Measurements from ENCODE around the gene EML4.

Gene EML4

GRCh38 chr2:42298996-42299754 is 130.0 kb downstream of the EML4 start:
- Mint-ChIP-seq H3K9me3 (no peaks in the 10 kb centered on the region), H3K4me3 (no peak overlapping the region), H3K27ac (no peak overlapping the region)

GRCh38 chr2:42300527-42300926 is 131.4 kb downstream of the EML4 start:
- no peaks in the 10 kb centered on the region for H3K27me3 Mint-ChIP-seq (ENCODE audit: low read depth, poor library complexity)
- TF ChIP-seq CTCF (IDR thresholded peaks at IDR 0.05) = no peak
- H3K36me3 Mint-ChIP-seq (ENCODE audit: low read depth) = peaks cover 56% of the 10 kb centered on the region
- H3K9me3 Mint-ChIP-seq = no peaks in the 10 kb centered on the region
- H3K4me1 Mint-ChIP-seq = no peaks in the 10 kb centered on the region
- H3K27ac Mint-ChIP-seq = no peak overlapping the region
- no peak overlapping the region for H3K4me3 Mint-ChIP-seq
- no peak for DNase-seq

More at GRCh38 chr2:42298996-42299754, 130.0 kb downstream of the EML4 start:
- DNase-seq = no peak
- H3K27me3 Mint-ChIP-seq (ENCODE audit: low read depth, poor library complexity) = no peaks in the 10 kb centered on the region
- no peak for TF ChIP-seq CTCF (IDR thresholded peaks at IDR 0.05)
- H3K36me3 Mint-ChIP-seq (ENCODE audit: low read depth) = peaks cover 55% of the 10 kb centered on the region
- no peaks in the 10 kb centered on the region for H3K4me1 Mint-ChIP-seq

GRCh38 chr2:42303252-42303651 is 134.1 kb downstream of the EML4 start:
- Mint-ChIP-seq H3K27me3 (ENCODE audit: low read depth, poor library complexity) (no peaks in the 10 kb centered on the region), H3K4me1 (no peaks in the 10 kb centered on the region), H3K27ac (no peak overlapping the region), H3K4me3 (no peak overlapping the region), H3K36me3 (ENCODE audit: low read depth) (peaks cover 59% of the 10 kb centered on the region), H3K9me3 (no peaks in the 10 kb centered on the region)
- TF ChIP-seq CTCF (IDR thresholded peaks at IDR 0.05) = no peak
- DNase-seq = no peak

GRCh38 chr2:42304059-42304713 is 135.0 kb downstream of the EML4 start:
- Mint-ChIP-seq H3K4me3 (no peak overlapping the region), H3K27me3 (ENCODE audit: low read depth, poor library complexity) (no peaks in the 10 kb centered on the region), H3K9me3 (no peaks in the 10 kb centered on the region), H3K27ac (peak overlapping the region; percentile 25), H3K36me3 (ENCODE audit: low read depth) (peaks cover 57% of the 10 kb centered on the region), H3K4me1 (no peaks in the 10 kb centered on the region)
- TF ChIP-seq CTCF (IDR thresholded peaks at IDR 0.05) = no peak
- no peak for DNase-seq

GRCh38 chr2:42307180-42307579 is 138.0 kb downstream of the EML4 start:
- peak overlapping the region; percentile 12 for H3K27ac Mint-ChIP-seq
- H3K4me1 Mint-ChIP-seq = no peaks in the 10 kb centered on the region
- H3K4me3 Mint-ChIP-seq = no peak overlapping the region
- peaks cover 43% of the 10 kb centered on the region for H3K36me3 Mint-ChIP-seq (ENCODE audit: low read depth)
- H3K9me3 Mint-ChIP-seq = no peaks in the 10 kb centered on the region
- no peaks in the 10 kb centered on the region for H3K27me3 Mint-ChIP-seq (ENCODE audit: low read depth, poor library complexity)
- DNase-seq = no peak
- TF ChIP-seq CTCF (IDR thresholded peaks at IDR 0.05) = no peak
